IMR-90 (cell line): ENCODE measurements around the gene TAGLN2. TPM values are rescaled to one million over a fixed set of nuclear protein-coding genes. Genes with fewer than 3 reads are reported as not detected.

Experiments
- ATAC-seq: fragments of 200-7000 bp; cut with Tn5 transposase; 2 replicates; pipeline ENCODE4 v1.9.1; 2020; ENCODE audit warnings: low read depth, mild to moderate bottlenecking, moderate library complexity
- BruUV-seq: library from RNA; stranded (reverse); fragments of 400-500 nt; replicated peaks from 2 replicates; lab custom pipeline; 2021; lab: Mats Ljungman, UMichigan
- CTCF ChIA-PET: fragments of 300-600 bp; formaldehyde crosslinking; extraction: SDS; loops from one replicate; lab custom pipeline; 2021; ENCODE audit warnings: antibody characterized with exemption; lab: Yijun Ruan, JAX
- POLR2A ChIA-PET: fragments of 300-600 bp; sonication (Branson Sonifier 250); formaldehyde crosslinking; loops from one replicate; lab custom pipeline; 2022; ENCODE audit warnings: antibody characterized with exemption; ENCODE audit not compliant: unreplicated experiment; lab: Charles Lee
- DNase-seq: peaks from one replicate; pipeline ENCODE4 v3.0.0; 2013
- H2AFZ ChIP-seq: replicated peaks from 2 replicates; pipeline ENCODE3; 2013; ENCODE audit warnings: low read length, mild to moderate bottlenecking; ENCODE audit not compliant: poor library complexity
- H2AK5ac ChIP-seq: 2 replicates; pipeline ENCODE4 v1.6.1; 2013; ENCODE audit warnings: low read depth, low read length, inconsistent platforms
- H2AK9ac ChIP-seq: replicated peaks from 2 replicates; pipeline ENCODE3; 2013; ENCODE audit warnings: mild to moderate bottlenecking, low read depth, low read length, moderate library complexity; ENCODE audit not compliant: poor library complexity
- H2BK120ac ChIP-seq: 2 replicates; pipeline ENCODE4 v1.6.1; 2013; ENCODE audit warnings: low read depth, low read length, inconsistent platforms
- H2BK15ac ChIP-seq: 3 replicates; pipeline ENCODE4 v1.6.1; 2013; ENCODE audit warnings: low read depth, low read length, inconsistent platforms
- H2BK20ac ChIP-seq: 2 replicates; pipeline ENCODE4 v1.6.1; 2013; ENCODE audit warnings: low read depth, mild to moderate bottlenecking, inconsistent platforms, low read length, moderate library complexity
- H2BK5ac ChIP-seq: 2 replicates; pipeline ENCODE4 v1.6.1; 2013; ENCODE audit warnings: mild to moderate bottlenecking, low read depth, low read length, inconsistent platforms; ENCODE audit not compliant: poor library complexity, severe bottlenecking
- H3K14ac ChIP-seq: replicated peaks from 2 replicates; pipeline ENCODE4 v1.6.1; 2013; ENCODE audit warnings: low read depth, low read length, inconsistent platforms
- H3K18ac ChIP-seq: 2 replicates; pipeline ENCODE4 v1.6.1; 2013; ENCODE audit warnings: low read depth, low read length, control low read depth
- H3K23ac ChIP-seq: 2 replicates; pipeline ENCODE4 v1.6.1; 2013; ENCODE audit warnings: low read depth, low read length, inconsistent platforms
- H3K27ac ChIP-seq: 2 replicates; pipeline ENCODE4 v1.5.1; 2013; ENCODE audit warnings: mild to moderate bottlenecking, control low read depth, low read length; ENCODE audit not compliant: insufficient read depth
- H3K27me3 ChIP-seq: 2 replicates; pipeline ENCODE4 v1.6.1; 2013; ENCODE audit warnings: low read length; ENCODE audit not compliant: control insufficient read depth, insufficient read depth
- H3K36me3 ChIP-seq: 2 replicates; pipeline ENCODE4 v1.6.1; 2013; ENCODE audit warnings: low read length, mixed read lengths; ENCODE audit not compliant: control insufficient read depth, insufficient read depth
- H3K4ac ChIP-seq: 2 replicates; pipeline ENCODE4 v1.6.1; 2013; ENCODE audit warnings: low read depth, low read length, inconsistent platforms
- H3K4me1 ChIP-seq: 2 replicates; pipeline ENCODE4 v1.6.1; 2013; ENCODE audit warnings: low read length, mixed read lengths; ENCODE audit not compliant: control insufficient read depth, insufficient read depth
- H3K4me2 ChIP-seq: 2 replicates; pipeline ENCODE4 v1.6.1; 2013; ENCODE audit warnings: low read depth, mild to moderate bottlenecking, control low read depth, low read length, moderate library complexity
- H3K4me3 ChIP-seq: 2 replicates; pipeline ENCODE4 v1.5.1; 2013; ENCODE audit warnings: low read depth, mild to moderate bottlenecking, control low read depth, low read length, moderate library complexity; ENCODE audit not compliant: insufficient read depth
- H3K56ac ChIP-seq: 2 replicates; pipeline ENCODE4 v1.6.1; 2013; ENCODE audit warnings: low read length, inconsistent platforms; ENCODE audit not compliant: insufficient read depth; ENCODE audit errors: extremely low read depth
- H3K79me1 ChIP-seq, 2 experiments: 2 replicates each; pipeline ENCODE4 v1.6.1; 2013; ENCODE audit warnings: low read length in 2 of 2, inconsistent platforms in 1 of 2, low read depth in 1 of 2
- H3K9ac ChIP-seq: 2 replicates; pipeline ENCODE4 v1.6.1; 2013; ENCODE audit warnings: low read depth, low read length, control low read depth
- H3K9me1 ChIP-seq: 2 replicates; pipeline ENCODE4 v1.6.1; 2013; ENCODE audit warnings: low read length, inconsistent platforms; ENCODE audit not compliant: insufficient read depth
- H3K9me3 ChIP-seq: 2 replicates; pipeline ENCODE4 v1.6.1; 2013; ENCODE audit warnings: low read length; ENCODE audit not compliant: control insufficient read depth, insufficient read depth
- H4K20me1 ChIP-seq: 2 replicates; pipeline ENCODE4 v1.6.1; 2013; ENCODE audit warnings: low read length, inconsistent platforms; ENCODE audit not compliant: insufficient read depth
- H4K5ac ChIP-seq: 2 replicates; pipeline ENCODE4 v1.6.1; 2013; ENCODE audit warnings: mild to moderate bottlenecking, low read depth, low read length, control low read depth
- H4K8ac ChIP-seq, 2 experiments: 2 replicates each; pipeline ENCODE4 v1.6.1; 2013; ENCODE audit warnings: low read depth in 2 of 2, low read length in 2 of 2, control low read depth in 1 of 2, inconsistent platforms in 1 of 2
- H4K91ac ChIP-seq: 2 replicates; pipeline ENCODE4 v1.6.1; 2013; ENCODE audit warnings: low read depth, low read length, inconsistent platforms; ENCODE audit not compliant: insufficient read depth
- BHLHE40 ChIP-seq: fragments of 150-350 bp; IDR thresholded peaks from 2 replicates; pipeline ENCODE4 v1.6.1; 2016; ENCODE audit warnings: mild to moderate bottlenecking, low read depth, low read length
- CEBPB ChIP-seq: IDR thresholded peaks from 2 replicates; pipeline ENCODE4 v1.6.1; 2012; ENCODE audit warnings: low read depth, low read length, improper control_type of control experiment
- CHD1 ChIP-seq: IDR thresholded peaks from 2 replicates; pipeline ENCODE4 v1.6.1; 2012; ENCODE audit warnings: low read depth, low read length, improper control_type of control experiment
- ELK1 ChIP-seq: fragments of 150-350 bp; IDR thresholded peaks from 2 replicates; pipeline ENCODE4 v1.6.1; 2016; ENCODE audit warnings: low read depth, mild to moderate bottlenecking, low read length, moderate library complexity, borderline replicate concordance
- FOS ChIP-seq: fragments of 150-350 bp; IDR thresholded peaks from 2 replicates; pipeline ENCODE4 v1.6.1; 2016; ENCODE audit warnings: low read depth, low read length
- MAFK ChIP-seq: IDR thresholded peaks from 2 replicates; pipeline ENCODE4 v1.6.1; 2012; ENCODE audit warnings: low read depth, low read length, improper control_type of control experiment
- MAZ ChIP-seq: IDR thresholded peaks from 2 replicates; pipeline ENCODE4 v1.6.1; 2012; ENCODE audit warnings: low read depth, mild to moderate bottlenecking, low read length, improper control_type of control experiment, moderate library complexity, borderline replicate concordance
- MXI1 ChIP-seq: IDR thresholded peaks from 2 replicates; pipeline ENCODE4 v1.6.1; 2012; ENCODE audit warnings: low read depth, mild to moderate bottlenecking, low read length, moderate library complexity, borderline replicate concordance
- NFE2L2 ChIP-seq: fragments of 150-350 bp; IDR thresholded peaks from 2 replicates; pipeline ENCODE4 v1.6.1; 2016; ENCODE audit warnings: low read depth, mild to moderate bottlenecking, low read length
- POLR2A ChIP-seq: IDR thresholded peaks from 2 replicates; pipeline ENCODE4 v1.6.1; 2012; ENCODE audit warnings: mild to moderate bottlenecking, low read depth, low read length
- RAD21 ChIP-seq: IDR thresholded peaks from 2 replicates; pipeline ENCODE4 v1.6.1; 2012; ENCODE audit warnings: low read length, improper control_type of control experiment
- RCOR1 ChIP-seq: IDR thresholded peaks from 2 replicates; pipeline ENCODE4 v1.6.1; 2012; ENCODE audit warnings: mild to moderate bottlenecking, low read length, improper control_type of control experiment; ENCODE audit not compliant: insufficient replicate concordance
- RFX5 ChIP-seq: IDR thresholded peaks from 2 replicates; pipeline ENCODE4 v1.8.0; 2012; ENCODE audit warnings: low read depth, mild to moderate bottlenecking, low read length, moderate library complexity
- WGBS, 2 experiments: methylation state at CpG; one replicate each; pipeline versions ENCODE4 v1.1.5 to v1.1.7; 2013; ENCODE audit warnings: missing lambda C conversion rate in 2 of 2; ENCODE audit not compliant: insufficient read length in 1 of 2; ENCODE audit errors: extremely low coverage in 2 of 2; 5-methylcytosine and 5-hydroxymethylcytosine counted together
- dilution Hi-C: fragments of 300-500 bp; cut with HindIII; formaldehyde crosslinking; loops from one replicate; pipeline ENCODE4 v1.14.3; 2018; ENCODE audit warnings: low sequenced_read_pairs; ENCODE audit not compliant: unreplicated experiment
- in situ Hi-C: fragments of 300-500 bp; cut with MboI; formaldehyde crosslinking; loops from 3 replicates; pipeline ENCODE4 v1.14.3; 2019; ENCODE audit warnings: low sequenced_read_pairs, inconsistent platforms, mixed read lengths
- intact Hi-C: fragments of 100-400 bp; cut with micrococcal nuclease; formaldehyde crosslinking; loops from 2 replicates; pipeline ENCODE4 v1.10.0; 2022
- polyA plus RNA-seq, 3 experiments: library from polyadenylated mRNA; depleted of rRNA; stranded (reverse); fragments of >200 nt; gene quantifications; 2 replicates each; pipeline ENCODE4 v1.2.3, GENCODE V29; 2012; ENCODE audit warnings: low replicate concordance in 1 of 3
- total RNA-seq: library from RNA; depleted of rRNA; stranded (reverse); fragments of >200 nt; gene quantifications from 2 replicates; pipeline ENCODE4 v1.2.3, GENCODE V29; 2012
- TF ChIP-seq, protein P1 (sequence below): conservative IDR thresholded peaks from 2 replicates; pipeline ENCODE4 v1.5.1; 2012; ENCODE audit warnings: mild to moderate bottlenecking, low read depth, low read length, improper control_type of control experiment
- TF ChIP-seq, protein P2 (sequence below): fragments of 150-350 bp; IDR thresholded peaks from 2 replicates; pipeline ENCODE4 v1.6.1; 2017; ENCODE audit warnings: mild to moderate bottlenecking, antibody characterized with exemption, low read length, low read depth

TAGLN2 gene
- total and polyA plus RNA-seq, 2 of the 4 experiments (the other 2 are of a cell fraction): 440 to 634 TPM

DNA sequence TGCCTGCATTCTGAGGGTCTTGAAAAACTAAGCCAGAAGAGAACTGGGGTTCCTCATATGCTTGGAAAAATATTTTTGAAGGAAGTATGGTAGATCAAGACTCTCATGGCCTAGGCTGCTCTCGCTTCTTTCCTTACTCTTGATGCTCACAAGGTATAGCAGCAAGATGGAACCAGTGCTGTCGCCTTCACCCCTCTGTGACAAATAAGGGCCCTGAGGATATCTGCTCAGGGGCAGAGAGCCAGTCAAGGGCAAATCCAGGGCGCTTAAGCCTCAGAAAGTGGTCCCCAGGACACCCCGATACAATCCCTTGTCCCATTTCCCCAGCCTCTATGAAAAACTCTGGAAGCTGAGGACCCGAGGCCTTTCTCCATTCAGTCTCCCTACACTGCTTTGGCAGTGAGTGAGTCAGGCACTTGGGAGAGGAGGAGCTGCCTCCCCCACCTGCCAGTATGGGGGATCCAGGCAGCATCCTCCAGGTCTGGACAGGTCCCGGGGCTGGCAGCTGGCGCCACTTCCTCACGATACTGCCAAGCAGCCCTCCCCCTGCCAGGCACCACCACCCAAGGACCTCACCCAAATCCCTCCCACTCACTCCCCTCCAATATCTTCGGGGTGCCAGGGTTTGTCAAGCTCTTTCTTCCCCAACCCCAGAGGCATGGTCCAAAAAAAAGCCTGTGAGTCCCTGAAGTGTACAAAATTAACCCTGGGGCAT lies 18.8 kb upstream of the TAGLN2 start:
- Histone ChIP-seq H3K36me3 (no peaks in the 10 kb centered on the region), H3K9me1 (no peaks in the 10 kb centered on the region), H2AK9ac (no peak overlapping the region), H4K5ac (no peak overlapping the region), H3K14ac (no peak overlapping the region), H3K23ac (no peak overlapping the region), H2BK15ac (no peak overlapping the region), H4K20me1 (no peaks in the 10 kb centered on the region), H2BK20ac (no peak overlapping the region), H4K8ac (no peak overlapping the region), H3K4me1 (no peaks in the 10 kb centered on the region), H2AFZ (no peak overlapping the region), H3K9me3 (no peaks in the 10 kb centered on the region), H2AK5ac (no peak overlapping the region), H3K4ac (no peak overlapping the region), H2BK5ac (no peak overlapping the region), H3K27me3 (peaks cover 69% of the 10 kb centered on the region), H3K27ac (no peak overlapping the region), H3K18ac (no peak overlapping the region), H3K4me2 (no peak overlapping the region), H2BK120ac (no peak overlapping the region), H3K9ac (no peak overlapping the region), H3K4me3 (no peak overlapping the region), H3K56ac (no peak overlapping the region), H3K79me1 (no peaks in the 10 kb centered on the region), H4K91ac (no peak overlapping the region)
- in situ Hi-C loops (no loop called here), dilution Hi-C loops (no loop called here), intact Hi-C loops (loop anchor here (2.0 to 10.0 kb wide), 2 partner anchors 63 to 431 kb away; no protein-coding TSS in a partner anchor)
- 89% methylated on average over 2 of the region's 9 CpGs; no CpG with 5 or more reads in 1 of the 2 experiments for WGBS, 2 experiments
- no TSS peak for BruUV-seq
- ChIA-PET CTCF (no interaction called here), POLR2A (no interaction called here)
- TF ChIP-seq CEBPB (no peak), MXI1 (no peak), MAFK (no peak), FOS (no peak), CHD1 (no peak), POLR2A (no peak), BHLHE40 (no peak), RFX5 (no peak), NFE2L2 (no peak), RAD21 (no peak), ELK1 (no peak), MAZ (no peak), RCOR1 (no peak)
- TF ChIP-seq, protein P1, sequence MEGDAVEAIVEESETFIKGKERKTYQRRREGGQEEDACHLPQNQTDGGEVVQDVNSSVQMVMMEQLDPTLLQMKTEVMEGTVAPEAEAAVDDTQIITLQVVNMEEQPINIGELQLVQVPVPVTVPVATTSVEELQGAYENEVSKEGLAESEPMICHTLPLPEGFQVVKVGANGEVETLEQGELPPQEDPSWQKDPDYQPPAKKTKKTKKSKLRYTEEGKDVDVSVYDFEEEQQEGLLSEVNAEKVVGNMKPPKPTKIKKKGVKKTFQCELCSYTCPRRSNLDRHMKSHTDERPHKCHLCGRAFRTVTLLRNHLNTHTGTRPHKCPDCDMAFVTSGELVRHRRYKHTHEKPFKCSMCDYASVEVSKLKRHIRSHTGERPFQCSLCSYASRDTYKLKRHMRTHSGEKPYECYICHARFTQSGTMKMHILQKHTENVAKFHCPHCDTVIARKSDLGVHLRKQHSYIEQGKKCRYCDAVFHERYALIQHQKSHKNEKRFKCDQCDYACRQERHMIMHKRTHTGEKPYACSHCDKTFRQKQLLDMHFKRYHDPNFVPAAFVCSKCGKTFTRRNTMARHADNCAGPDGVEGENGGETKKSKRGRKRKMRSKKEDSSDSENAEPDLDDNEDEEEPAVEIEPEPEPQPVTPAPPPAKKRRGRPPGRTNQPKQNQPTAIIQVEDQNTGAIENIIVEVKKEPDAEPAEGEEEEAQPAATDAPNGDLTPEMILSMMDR: no peak
- TF ChIP-seq, protein P2, sequence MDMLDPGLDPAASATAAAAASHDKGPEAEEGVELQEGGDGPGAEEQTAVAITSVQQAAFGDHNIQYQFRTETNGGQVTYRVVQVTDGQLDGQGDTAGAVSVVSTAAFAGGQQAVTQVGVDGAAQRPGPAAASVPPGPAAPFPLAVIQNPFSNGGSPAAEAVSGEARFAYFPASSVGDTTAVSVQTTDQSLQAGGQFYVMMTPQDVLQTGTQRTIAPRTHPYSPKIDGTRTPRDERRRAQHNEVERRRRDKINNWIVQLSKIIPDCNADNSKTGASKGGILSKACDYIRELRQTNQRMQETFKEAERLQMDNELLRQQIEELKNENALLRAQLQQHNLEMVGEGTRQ: no peak
- ATAC-seq (no peak), DNase-seq (no peak)
